ENCODE results near the gene IGIP.
"Not testable (repeated sequence)": the region's sequence is repeated elsewhere in the genome, so short reads cannot be mapped to it uniquely, and the experiment has no call there.

Gene IGIP

DNA sequence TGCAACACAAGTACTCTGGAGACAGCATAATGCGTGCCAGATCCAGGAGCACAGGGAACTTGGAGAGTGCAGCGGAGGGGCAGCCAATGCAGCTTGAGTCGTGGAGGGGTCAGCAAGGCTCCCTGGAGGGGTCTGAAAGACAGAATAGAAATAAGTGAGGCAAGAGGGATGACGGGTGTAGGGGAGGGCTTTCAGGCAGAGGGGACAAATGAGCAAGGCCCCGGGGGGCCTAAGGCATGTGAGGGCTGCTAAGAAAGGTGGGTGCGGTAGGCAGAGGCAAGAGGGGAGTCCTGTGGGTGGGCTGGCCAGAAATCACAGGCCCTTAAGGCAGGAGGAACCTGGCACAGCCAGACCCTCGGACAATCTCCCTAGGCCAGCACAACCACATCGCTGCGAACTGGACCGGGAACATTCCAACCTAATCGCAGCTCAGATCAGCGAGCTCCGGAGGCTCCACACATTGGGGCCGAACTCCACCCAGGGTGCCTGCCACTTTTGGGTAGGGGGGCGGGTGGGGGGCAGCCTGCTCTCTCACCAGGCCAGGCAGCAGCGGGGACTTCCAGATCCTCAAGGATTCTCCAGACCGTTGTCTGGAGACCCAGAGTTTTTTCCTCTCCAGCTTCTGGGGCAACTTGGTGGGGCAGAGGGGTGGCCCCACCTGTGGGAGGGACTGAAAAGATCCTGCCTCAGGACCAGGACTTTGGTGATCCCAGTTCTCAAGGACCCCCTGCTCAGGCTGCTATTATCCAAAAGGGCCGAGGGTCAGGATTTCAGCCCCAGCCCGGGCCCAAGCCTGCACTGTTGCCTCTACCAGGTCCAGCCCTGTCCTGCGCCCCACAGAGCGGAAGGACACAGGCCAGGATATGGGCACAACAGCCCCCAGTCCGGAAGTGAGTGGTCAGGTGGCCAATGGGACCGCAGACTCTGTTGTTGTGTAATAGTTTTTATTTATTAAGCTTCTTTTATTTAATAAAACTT lies 26.6 kb downstream of the IGIP start:
- intact Hi-C loops (cut with DNase I) = loop anchor here (10.0 kb wide), 1 partner anchor 368 kb away; no protein-coding TSS in a partner anchor
- DNase-seq = no peak

DNA sequence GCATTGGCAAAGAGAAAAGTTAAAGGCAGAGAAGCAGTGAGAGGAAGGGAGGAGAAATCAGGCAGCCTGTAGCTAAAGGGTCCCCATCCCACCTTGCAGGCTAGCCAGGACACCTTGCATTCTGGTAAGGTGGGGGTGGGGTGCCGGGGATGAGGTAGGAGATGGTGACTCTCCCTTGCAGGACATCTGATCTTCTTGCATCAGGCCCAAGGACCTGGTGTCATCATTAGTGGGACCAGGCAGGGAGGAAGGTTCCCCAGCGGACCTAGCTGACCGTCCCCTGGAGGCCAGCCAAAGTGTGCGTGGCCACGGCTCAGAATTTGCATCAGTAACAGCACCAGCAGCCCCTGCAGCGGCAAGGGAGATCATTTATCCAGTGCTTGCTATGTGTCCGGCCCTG lies 27.5 kb downstream of the IGIP start:
- DNase-seq = no peak
- intact Hi-C loops (cut with DNase I) = loop anchor here (10.0 kb wide), 1 partner anchor 368 kb away; no protein-coding TSS in a partner anchor

DNA sequence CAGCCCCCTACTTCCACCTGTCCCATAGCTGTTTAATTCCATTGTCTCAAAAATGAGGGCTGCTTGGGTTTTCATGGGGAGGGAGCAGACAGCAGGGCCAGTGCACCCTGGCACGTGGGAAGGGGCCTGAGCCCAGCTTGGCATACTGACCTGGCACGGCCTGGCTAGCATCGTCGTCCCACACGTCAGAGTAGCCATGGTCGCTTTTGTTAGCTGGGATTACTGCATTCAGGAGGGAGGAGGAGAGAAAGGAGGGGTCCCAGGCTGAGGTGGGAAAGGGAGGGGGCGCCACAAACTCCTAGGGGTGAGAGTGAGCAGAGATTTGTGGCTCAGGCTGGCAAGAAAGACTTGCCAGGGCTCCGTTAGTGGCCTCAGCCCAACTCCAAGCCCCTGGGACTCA lies 28.2 kb downstream of the IGIP start:
- intact Hi-C loops (cut with DNase I) = loop anchor here (10.0 kb wide), 1 partner anchor 369 kb away; no protein-coding TSS in a partner anchor
- peak in 10 of 42 donors; percentile 22 to 60 (median 41) for DNase-seq

DNA sequence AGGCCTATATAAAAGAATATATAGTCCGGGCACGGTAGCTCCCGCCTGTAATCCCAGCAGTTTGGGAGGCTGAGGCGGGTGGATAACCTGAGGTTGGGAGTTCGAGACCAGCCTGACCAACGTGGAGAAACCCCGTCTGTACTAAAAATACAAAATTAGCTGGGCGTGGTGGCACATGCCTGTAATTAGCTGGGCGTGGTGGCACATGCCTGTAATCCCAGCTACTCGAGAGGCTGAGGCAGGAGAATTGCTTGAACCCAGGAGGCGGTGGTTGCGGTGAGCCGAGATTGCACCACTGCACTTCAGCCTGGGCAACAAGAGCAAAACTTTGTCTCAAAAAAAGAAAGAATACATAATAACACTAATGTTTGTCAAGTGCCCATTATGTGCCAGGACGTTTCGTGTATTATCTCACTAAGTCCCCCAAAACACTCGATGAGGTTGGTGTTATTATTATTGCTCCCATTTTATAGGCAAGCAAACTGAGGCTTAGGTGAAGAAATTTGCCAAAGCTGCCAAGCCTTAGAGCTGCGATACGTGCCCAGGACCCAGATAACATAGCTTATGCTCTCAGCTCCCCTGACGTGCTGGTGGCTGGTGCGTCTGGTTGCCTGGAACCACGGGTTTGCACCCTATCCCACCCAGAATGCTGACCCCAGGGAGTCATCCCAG lies 29.1 kb downstream of the IGIP start:
- not testable (repeated sequence) for DNase-seq
- intact Hi-C loops (cut with DNase I) = loop anchor here (5.0 to 10.0 kb wide), 2 partner anchors 48 to 370 kb away; no protein-coding TSS in a partner anchor

DNA sequence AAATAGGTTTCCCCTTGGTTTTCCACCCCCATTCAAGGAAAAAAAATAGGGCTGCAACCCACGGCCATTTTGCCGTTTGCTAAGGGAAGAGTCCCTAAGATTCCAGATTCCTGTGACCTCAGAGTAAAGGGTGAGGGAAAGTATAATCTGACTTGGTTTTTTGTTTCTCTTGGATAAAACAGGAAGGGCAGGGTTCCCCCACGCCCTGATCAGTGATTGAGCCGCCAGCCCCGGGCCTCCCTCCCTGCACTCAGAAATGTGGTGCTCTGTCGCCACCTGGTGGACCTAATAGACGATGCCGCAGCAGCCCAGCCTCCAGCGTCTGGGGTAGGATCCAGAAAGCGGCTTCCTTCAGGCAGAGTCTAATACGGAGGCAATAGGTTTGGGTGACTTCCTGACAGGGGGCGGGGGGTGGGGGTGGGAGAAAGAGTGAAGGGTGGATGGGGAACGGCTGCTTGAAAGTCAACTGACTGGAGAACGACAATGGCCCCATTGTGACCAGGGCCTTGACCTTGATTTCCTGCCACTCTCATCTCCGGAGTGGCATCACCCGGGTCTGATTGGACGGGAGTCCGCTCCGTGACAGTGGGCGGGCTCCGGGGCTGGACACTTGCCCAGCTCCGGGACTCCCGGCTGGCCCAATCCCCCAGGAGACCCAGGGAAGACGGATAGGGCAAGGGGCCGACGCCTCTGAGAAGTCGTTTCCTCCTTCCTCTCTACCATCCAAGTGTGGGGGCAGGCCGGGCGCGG lies 31.5 kb downstream of the IGIP start:
- intact Hi-C loops (cut with DNase I) = loop anchor here (2.0 to 10.0 kb wide), 3 partner anchors 50 to 372 kb away; no protein-coding TSS in a partner anchor
- peak; percentile 80 to 96 (median 91) for DNase-seq

DNA sequence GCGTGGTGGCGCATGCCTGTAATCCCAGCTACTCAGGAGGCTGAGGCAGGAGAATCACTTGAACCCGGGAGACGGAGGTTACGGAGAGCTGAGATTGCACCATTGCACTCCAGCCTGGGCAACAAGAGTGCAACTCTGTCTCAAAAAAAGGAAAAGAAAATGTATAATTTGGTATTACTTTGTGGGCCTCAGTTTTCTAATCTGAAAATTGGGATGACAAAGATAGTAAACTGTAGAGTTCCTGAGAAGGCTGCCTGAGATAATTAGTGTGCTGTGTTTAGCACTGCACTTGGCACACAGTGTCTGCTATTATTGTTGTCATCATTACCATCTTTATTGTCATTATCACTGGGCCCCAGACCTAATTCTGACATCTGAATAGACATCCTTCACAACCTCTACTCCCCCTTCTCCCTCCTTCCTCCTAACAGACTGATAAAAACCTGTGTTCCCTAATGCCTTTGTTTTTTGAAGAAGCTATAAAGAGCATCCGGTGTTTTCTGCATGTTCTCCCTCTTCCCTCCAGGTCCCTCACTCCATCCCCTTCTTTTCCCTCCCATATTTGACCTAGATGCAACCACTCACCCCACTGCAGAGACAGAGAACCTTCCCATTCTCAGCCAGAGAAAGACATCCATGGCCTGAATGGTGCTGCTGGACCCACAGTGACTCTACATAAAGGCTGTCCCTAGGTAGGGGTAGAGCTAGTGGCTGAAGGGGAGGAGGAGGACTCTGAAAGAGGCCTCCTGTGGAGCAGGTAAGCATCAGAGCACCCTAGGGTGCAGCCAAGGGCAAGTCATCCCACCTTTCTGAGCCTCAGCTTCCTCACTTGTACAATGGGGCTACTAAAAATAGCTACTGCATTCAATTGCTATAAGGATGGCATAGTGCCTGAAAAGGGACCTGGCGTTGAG lies 33.5 kb downstream of the IGIP start:
- DNase-seq = no peak
- intact Hi-C loops (cut with DNase I) = loop anchor here (5.0 to 10.0 kb wide), 2 partner anchors 52 to 374 kb away; no protein-coding TSS in a partner anchor

GRCh38 chr5:140162275-140162674 lies 36.5 kb downstream of the IGIP start:
- intact Hi-C loops (cut with DNase I) = loop anchor here (10.0 kb wide), 1 partner anchor 73 kb away; no protein-coding TSS in a partner anchor
- no peak for DNase-seq

DNA sequence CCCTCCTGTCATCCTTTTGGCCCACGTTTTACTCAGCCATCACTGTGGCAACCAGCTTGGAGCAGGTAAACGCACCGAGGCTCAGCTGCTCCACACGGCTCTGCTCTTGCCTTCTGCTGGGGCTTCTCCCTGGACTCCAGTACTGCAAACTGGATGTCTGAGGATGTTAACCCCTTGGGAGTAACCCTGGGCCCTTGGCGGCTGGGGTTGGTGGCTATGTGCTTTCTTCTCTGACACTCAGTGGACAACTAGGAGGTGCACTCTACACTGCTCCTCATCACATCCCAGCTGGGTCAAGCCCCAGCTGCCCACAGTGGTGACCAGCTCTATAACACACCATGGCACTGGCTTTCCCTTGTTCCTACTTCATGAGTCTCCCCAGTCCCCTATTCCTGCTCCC lies 37.0 kb downstream of the IGIP start:
- intact Hi-C loops (cut with DNase I) = loop anchor here (10.0 kb wide), 1 partner anchor 72 kb away; no protein-coding TSS in a partner anchor
- DNase-seq = no peak

DNA sequence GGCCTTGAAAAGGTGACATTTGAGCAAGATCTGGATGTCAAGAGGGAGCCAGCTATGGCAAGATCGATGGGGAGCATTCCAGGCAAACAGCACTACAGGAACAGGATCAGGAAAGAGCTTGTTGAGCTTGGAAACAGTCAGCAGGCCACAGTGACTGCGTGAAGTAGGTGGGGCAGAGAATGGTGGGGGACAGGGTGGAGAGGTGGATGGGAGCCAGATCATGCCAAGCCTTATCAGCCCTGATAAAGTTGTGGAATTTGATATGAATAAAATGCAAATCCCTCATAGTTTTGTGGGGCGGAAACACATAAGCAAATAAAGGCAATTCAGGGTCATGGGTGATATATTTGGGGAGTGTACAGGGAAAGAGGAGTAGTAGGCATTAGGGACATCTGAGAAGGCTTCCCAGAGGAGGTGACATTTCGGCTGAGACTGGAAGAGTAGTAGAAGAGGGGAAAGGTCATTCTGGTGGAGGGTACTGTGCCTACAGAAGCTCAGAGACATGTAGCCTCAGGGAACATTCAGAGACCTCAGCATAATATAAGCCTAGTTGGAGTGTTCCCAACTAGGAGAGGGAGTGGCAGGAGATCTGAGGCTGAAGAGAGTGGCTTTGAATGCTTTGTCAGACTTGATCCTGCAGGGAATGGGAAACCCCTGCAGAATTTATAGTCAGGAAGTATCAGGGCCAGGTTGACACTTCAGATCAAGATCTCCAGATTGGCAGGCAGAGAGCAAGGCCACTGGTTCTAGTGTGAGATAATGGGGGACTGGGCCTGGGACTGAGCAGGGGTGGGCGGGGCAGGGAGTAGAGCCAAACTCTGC lies 39.6 kb downstream of the IGIP start:
- no peak for DNase-seq
- intact Hi-C loops (cut with DNase I) = loop anchor here (10.0 kb wide), 1 partner anchor 69 kb away; no protein-coding TSS in a partner anchor

DNA sequence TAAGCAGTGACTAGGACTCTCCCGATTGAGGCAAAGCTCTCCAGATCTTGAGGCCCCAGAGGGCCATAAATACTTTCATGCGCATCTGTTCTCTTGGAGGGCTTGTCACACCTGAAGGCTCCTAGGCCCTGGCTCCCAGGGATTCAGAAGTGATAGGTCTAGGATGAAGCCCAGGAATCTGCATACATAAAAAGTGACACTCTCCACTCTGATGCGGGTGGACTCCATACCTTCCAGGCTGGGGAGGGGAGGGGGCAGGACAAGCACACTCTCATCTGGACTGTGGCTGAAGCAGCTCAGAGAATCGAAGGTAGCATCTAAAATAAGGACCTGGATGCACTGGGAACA lies 40.2 kb downstream of the IGIP start:
- intact Hi-C loops (cut with DNase I) = loop anchor here (10.0 kb wide), 1 partner anchor 69 kb away; no protein-coding TSS in a partner anchor
- no peak for DNase-seq

GRCh38 chr5:140166911-140167310 lies 41.2 kb downstream of the IGIP start:
- DNase-seq = peak in 2 of 42 donors; percentile 15 to 51
- intact Hi-C loops (cut with DNase I) = loop anchor here (10.0 kb wide), 1 partner anchor 68 kb away; no protein-coding TSS in a partner anchor

DNA sequence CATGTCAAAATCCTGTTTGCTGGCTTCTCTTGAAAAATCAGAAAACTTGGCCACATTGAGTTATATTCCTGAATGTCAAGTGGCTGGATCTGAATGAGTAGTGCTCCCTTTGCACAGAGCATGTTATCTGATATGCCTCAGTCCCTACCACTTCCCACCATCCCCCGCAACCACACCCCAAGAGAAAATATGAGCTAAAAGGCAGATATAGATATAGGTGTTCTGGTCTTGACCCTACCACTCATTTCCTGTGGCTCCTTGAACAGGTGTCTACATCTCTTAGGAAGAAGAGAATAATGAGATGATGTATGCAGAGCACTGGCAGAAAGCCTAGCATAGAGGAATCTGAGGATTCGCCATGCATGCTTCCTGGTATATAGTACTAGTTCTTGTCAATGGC lies 42.6 kb downstream of the IGIP start:
- DNase-seq = no peak
- intact Hi-C loops (cut with DNase I) = loop anchor here (10.0 kb wide), 1 partner anchor 66 kb away; no protein-coding TSS in a partner anchor

- intact Hi-C loops (cut with DNase I) = loop anchor here (10.0 kb wide), 1 partner anchor 65 kb away; no protein-coding TSS in a partner anchor
- DNase-seq = no peak
Observed at GRCh38 chr5:140169410-140169809, 43.7 kb downstream of the IGIP start.

GRCh38 chr5:140172483-140172882 lies 46.7 kb downstream of the IGIP start:
- intact Hi-C loops (cut with DNase I) = loop anchor here (10.0 kb wide), 1 partner anchor 172 kb away; the partner anchor contains the start of gene HBEGF
- DNase-seq = no peak

- no peak for DNase-seq
- intact Hi-C loops (cut with DNase I) = loop anchor here (10.0 kb wide), 1 partner anchor 171 kb away; the partner anchor contains the start of gene HBEGF
Observed at GRCh38 chr5:140174014-140174413, 48.3 kb downstream of the IGIP start.
